DMS153 (cell line): ENCODE measurements around the gene ADAM30.

Experiments
- DNase-seq: peaks from one replicate; lab custom pipeline; 2025; lab: John Stamatoyannopoulos, UW

The ADAM30 gene

GRCh38 chr1:119896303-119896702, at the start of gene ADAM30:
TSS of gene ADAM30 (minus strand) at chr1:119896515. CDS start at chr1:119896336, 179 bp downstream.
- no peak for DNase-seq

GRCh38 chr1:119943216-119943615, 46.9 kb upstream of the ADAM30 start:
- no peak for DNase-seq

GRCh38 chr1:119941392-119941791, 45.1 kb upstream of the ADAM30 start:
- no peak for DNase-seq

GRCh38 chr1:119940697-119941096, 44.4 kb upstream of the ADAM30 start:
- no peak for DNase-seq

- DNase-seq = no peak
Observed at GRCh38 chr1:119937198-119937597, 40.9 kb upstream of the ADAM30 start.

- DNase-seq = no peak
Observed at GRCh38 chr1:119935915-119936314, 39.6 kb upstream of the ADAM30 start.

GRCh38 chr1:119935373-119935772, 39.1 kb upstream of the ADAM30 start:
- DNase-seq = no peak

- DNase-seq = no peak
Observed at GRCh38 chr1:119933397-119933796, 37.1 kb upstream of the ADAM30 start.

GRCh38 chr1:119929643-119930315, 33.5 kb upstream of the ADAM30 start:
- no peak for DNase-seq

- DNase-seq = no peak
Observed at GRCh38 chr1:119926553-119926952, 30.2 kb upstream of the ADAM30 start.

GRCh38 chr1:119924948-119925898, 28.9 kb upstream of the ADAM30 start:
- DNase-seq = no peak

GRCh38 chr1:119920104-119920968, 24.0 kb upstream of the ADAM30 start:
- DNase-seq = no peak

GRCh38 chr1:119919241-119919640, 22.9 kb upstream of the ADAM30 start:
- DNase-seq = no peak

- no peak for DNase-seq
Observed at GRCh38 chr1:119918301-119918700, 22.0 kb upstream of the ADAM30 start.

- no peak for DNase-seq
Observed at GRCh38 chr1:119917304-119918055, 21.2 kb upstream of the ADAM30 start.

GRCh38 chr1:119915517-119915916, 19.2 kb upstream of the ADAM30 start:
- DNase-seq = no peak

- no peak for DNase-seq
Observed at GRCh38 chr1:119914071-119914470, 17.8 kb upstream of the ADAM30 start.

GRCh38 chr1:119912963-119913362, 16.6 kb upstream of the ADAM30 start:
- no peak for DNase-seq

- DNase-seq = no peak
Observed at GRCh38 chr1:119911775-119912174, 15.5 kb upstream of the ADAM30 start.

- DNase-seq = no peak
Observed at GRCh38 chr1:119910618-119911017, 14.3 kb upstream of the ADAM30 start.

GRCh38 chr1:119909890-119910596, 13.7 kb upstream of the ADAM30 start:
- DNase-seq = no peak
